Activated CD8-positive, alpha-beta memory T cell treated with anti-CD3 and anti-CD28 coated beads, Interleukin-2, amount 50 U/mL, for 48 hours (primary cell): ENCODE measurements around the gene DHX58.

Experiments used
- DNase-seq: peaks from one replicate; pipeline ENCODE4 v3.0.0-alpha.2; 2020

The DHX58 gene

GRCh38 chr17:42109086-42109485 is 3.4 kb downstream of the DHX58 start:
- no peak for DNase-seq

- peak; percentile 96 for DNase-seq
Observed at GRCh38 chr17:42107597-42108576, 4.6 kb downstream of the DHX58 start.

DNA sequence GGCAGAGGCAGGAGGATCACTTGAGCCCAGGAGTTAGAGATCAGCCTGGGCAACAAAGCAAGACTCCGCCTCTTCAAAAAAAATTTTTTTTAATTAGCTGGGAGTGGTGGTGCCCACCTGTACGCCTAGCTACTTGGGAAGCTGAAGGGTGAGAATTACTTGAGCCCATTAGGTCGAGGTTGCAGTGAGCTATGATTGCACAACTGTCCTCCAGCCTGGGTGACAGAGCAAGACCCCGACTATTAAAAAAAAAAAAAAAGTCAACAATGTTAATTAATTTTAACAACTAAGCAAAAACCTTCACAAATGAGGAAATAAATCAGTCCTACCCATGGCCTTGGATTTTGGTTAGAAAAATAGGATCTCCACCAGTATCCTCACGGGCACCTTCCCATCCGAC is 5.4 kb downstream of the DHX58 start:
- no peak for DNase-seq

- DNase-seq = no peak
Observed at GRCh38 chr17:42106009-42106408, 6.5 kb downstream of the DHX58 start.

DNA sequence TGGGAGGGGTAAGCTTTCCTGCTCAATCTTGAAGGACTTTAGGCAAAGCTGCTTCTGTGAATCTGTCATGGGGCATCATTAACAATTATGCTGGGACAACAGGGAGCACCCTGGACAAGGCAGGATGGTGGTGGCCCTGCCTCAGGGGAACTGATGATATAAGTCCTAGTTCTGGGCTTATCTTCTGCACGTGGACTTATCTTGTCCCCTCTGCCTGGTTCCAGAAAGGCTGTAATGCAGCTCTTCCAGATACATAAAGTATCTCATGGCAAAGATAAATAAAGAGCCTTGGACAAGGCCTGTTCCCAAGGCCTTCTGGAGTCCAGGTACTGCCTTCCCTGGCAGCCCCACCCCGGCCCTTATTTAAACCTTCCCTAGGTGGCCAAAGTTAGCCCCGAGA is 8.2 kb downstream of the DHX58 start:
- no peak for DNase-seq

DNA sequence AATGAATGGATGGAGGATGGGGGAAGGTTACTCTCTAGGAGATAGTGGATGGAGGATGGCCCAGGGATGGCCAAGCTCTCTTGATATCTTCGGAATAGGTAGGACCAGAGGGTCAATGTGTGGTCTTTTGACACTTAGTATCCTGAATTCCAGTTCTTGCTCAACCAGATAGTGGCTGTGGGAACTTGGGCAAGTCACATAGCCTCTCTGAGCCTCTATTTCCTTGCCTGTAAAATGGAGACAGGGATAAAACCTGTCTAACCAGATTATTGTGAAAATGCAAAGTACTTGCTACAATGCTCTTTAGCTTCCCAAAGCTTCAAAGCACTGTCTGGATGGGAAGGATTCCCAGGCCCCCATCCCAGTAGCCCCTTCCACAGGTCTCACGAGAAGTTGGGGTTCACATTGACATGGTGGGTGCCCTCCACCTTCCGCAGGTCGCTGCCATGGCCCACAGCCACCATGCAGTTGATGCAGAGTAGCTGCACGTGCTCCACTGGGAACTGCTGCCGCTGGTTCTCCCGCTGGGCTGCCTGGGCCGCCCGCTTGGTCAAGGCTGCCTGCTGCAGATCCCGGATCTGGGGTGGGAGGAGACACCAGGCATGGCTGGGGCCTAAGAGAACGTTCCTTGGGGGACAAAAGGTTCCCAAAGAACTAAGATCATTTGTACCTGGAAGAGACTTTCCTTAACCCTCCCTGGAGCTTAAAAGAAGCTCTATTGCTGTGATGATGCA is 9.1 kb downstream of the DHX58 start:
- no peak for DNase-seq

GRCh38 chr17:42101513-42102292 is 10.8 kb downstream of the DHX58 start:
- peak; percentile 97 for DNase-seq

GRCh38 chr17:42098730-42099399 is 13.6 kb downstream of the DHX58 start:
- DNase-seq = no peak

DNA sequence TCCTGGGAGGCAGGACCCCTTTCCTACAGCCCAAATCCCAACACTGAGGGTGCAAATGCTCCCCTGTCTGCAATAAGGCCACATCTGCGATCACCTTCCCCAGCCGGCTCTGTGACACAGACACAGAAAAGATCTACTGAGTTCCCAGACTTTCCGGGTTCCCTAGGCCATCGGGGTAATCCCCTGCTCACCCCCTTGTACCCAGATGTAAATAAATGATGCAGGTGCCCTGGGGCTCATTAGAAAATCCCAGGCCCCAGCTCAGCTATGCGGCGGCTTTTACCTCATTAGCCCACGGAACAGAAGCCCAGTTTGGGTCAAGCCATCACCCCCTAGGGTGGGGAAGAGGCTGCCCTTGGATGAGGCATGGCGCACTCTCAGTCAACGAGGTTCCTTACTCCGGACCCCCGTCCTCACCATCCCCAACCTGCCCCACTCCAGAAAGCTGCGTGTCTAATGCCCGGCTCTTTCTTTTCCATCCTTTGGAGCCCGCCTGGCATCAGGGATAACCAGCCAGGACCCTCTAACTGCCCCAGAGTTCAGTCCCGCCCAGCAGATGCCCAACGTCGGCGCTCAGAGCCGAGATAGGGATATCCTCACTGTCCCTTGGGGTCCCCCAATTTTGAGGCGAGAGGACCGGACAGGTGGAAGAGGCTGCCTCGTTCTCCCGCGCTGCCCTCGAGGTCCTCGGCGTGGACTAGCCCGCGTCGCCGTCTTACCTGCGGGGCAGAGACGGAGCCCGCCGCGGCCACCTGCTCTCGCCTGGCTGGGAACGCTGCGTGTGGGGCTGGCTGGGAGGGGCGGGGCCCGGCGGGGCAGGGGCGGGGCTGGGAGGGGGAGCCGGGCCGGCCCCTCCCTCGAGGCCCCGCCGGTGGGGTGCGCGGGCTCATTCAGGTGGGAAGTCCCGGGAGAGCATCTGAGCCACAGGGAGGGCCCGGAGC is 14.6 kb downstream of the DHX58 start, which contains the start of gene ZNF385C:
TSS of gene ZNF385C (minus strand) at position 783 of the 941 bp plus-strand sequence. CDS start 35,417 bp downstream, outside the sequence.
- DNase-seq = peak; percentile 78

DNA sequence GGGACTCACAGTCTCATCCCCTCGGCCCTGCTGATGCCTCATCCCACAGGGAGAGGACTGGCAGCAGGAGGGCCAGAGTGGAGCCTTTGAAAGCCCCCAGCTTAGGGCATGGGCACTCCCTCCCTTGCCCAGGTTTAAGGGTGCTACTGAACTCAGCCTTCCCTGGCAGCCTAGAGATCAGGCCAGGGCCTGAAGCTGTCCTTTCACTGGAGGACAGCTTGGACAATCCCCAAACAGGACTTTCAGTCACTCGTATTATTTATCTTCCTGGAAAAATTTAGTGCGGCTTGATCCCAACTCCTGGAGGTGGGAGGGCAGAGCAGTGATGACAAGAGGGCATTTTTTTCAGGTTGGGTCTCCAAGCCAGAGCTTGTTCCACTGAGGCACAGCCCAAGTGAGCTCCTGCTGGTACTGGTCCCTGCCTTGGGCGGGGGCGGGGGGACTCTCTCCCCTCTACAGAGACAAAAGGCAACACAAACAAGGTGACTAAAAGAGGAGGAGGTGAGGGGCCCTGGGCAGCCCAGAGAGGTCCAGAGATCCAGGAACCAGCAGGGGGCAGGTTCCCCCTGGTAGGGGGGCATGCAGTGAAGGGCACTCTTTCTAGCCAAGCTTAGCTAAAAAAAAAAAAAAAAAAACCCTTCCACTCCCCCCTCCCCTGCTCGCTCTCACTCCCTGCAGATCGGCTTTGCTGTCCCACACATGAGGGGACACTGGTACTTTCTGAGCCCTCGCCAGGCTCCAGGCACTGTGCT is 16.0 kb downstream of the DHX58 start:
- no peak for DNase-seq

GRCh38 chr17:42094375-42095069 is 18.0 kb downstream of the DHX58 start:
- no peak for DNase-seq

- DNase-seq = no peak
Observed at GRCh38 chr17:42092939-42093338, 19.6 kb downstream of the DHX58 start.

DNA sequence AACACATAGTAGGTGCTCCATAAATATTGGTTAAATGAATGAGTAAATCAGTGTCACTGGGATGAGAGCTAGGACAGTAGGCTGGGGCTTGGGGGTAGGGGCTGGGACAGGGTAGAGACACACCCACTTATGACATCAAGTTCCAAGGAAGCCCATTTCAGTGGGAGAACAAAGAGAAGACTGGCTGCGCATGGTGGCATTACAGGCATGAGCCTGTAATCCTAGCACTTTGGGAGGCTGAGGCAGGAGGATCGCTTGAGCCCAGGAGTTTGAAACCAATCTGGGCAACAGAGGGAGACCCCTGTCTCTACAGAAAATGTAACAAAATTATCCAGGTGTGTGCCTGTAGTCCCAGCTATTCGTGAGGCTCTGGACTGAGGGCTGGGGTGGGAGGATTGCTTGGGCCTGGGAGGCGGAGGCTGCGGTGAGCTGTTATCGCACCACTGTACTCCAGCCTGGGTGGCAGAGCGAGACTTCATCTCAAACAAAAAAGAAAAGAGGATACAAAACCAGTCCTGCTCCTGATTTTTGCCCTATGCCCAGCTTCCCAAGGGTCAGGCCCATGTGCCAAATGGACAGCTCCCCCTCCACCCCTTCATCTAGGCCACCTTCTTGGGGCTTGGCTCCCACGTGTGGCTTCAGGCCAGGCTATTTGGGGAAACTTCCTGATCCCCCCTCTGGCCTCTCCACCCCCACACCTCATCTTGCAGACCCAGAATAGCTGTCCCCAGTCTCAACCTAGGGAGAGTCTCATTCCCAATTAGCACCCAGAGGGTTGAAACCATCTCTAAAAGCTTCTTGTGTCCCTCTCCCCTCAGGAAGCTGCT is 21.3 kb downstream of the DHX58 start:
- DNase-seq = no peak

DNA sequence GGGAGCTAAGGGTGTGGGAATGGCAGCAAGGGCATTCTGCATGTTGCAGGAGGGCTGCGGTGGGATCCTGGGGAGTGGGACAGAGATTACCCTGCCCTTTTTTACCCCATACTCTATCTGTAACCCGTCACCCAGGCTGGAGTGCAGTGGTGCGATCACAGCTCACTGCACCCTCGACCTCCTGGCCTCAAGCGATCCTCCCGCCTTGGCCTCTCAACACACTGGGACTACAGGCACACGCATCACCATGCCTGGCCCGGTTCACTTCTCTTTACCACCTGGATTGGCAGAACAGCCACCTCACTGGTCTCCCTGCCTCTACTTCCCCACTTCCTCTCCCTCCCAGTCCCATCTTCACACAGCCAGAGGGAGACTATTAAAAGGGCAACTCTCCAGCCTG is 23.8 kb downstream of the DHX58 start:
- no peak for DNase-seq

- DNase-seq = no peak
Observed at GRCh38 chr17:42087736-42088705, 24.5 kb downstream of the DHX58 start.

DNA sequence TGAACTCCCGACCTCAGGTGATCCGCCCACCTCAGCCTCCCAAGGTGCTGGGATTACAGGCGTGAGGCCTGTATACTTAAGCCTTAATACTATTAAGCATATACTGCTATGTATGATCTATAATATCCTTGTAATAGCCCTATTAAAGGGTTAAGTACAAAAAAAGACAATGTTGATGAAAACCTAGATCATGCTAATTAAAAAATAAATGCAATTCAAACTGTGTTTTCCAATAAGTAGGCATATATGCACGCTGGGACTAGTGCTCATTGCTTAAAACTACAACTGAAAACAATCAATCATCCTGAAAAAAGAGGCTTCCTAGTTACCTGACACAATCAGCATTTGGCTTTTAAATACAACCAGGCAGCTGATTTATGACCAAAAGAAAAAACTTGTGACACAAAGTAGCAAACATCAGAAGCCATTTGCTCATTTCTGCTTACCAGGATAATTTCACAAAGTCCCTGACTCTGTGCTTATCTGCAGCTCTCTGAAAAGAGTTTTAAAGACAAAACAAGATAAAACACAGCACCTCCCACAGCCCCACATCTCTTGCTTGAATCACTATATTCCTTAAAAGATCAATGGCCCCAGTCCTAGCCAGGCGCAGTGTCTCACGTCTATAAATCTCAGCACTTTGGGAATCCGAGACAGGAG is 25.3 kb downstream of the DHX58 start:
- DNase-seq = no peak

GRCh38 chr17:42081516-42082129 is 30.9 kb downstream of the DHX58 start:
- DNase-seq = no peak
